Aorta (tissue), 5 donors: ENCODE data around the gene PHACTR4. TPM values are rescaled to one million over a fixed set of nuclear protein-coding genes. Genes with fewer than 3 reads are reported as not detected.
"Not testable (repeated sequence)": the region's sequence is repeated elsewhere in the genome, so short reads cannot be mapped to it uniquely, and the experiment has no call there.

Experiments used
- ATAC-seq: fragments of 200-7000 bp; cut with Tn5 transposase; one replicate; pipeline ENCODE4 v1.9.1; 2022; ENCODE audit warnings: moderate library complexity; ENCODE audit not compliant: low FRiP score
- DNase-seq, 2 donors: peaks; one replicate each; pipeline ENCODE4 v3.0.0-alpha.2; 2020
- H3K27ac ChIP-seq, 2 donors: one replicate each; pipeline ENCODE4 v1.5.1; 2013; ENCODE audit warnings: low read length in 2 of 2, mild to moderate bottlenecking in 2 of 2, moderate library complexity in 2 of 2, control low read depth in 1 of 2, inconsistent platforms in 1 of 2, low read depth in 1 of 2
- H3K27me3 ChIP-seq, 2 donors: one replicate each; pipeline ENCODE4 v1.6.1; 2013; ENCODE audit warnings: control low read depth in 1 of 2, low read length in 1 of 2, mild to moderate bottlenecking in 1 of 2, moderate library complexity in 1 of 2; ENCODE audit not compliant: insufficient read depth in 2 of 2, control insufficient read depth in 1 of 2
- H3K36me3 ChIP-seq, 2 donors: one replicate each; pipeline ENCODE4 v1.6.1; 2013; ENCODE audit warnings: control low read depth in 1 of 2, low read length in 1 of 2, mild to moderate bottlenecking in 1 of 2; ENCODE audit not compliant: insufficient read depth in 2 of 2, control insufficient read depth in 1 of 2
- H3K4me1 ChIP-seq, 2 donors: one replicate each; pipeline ENCODE4 v1.6.1; 2013; ENCODE audit warnings: low read length in 2 of 2, control low read depth in 1 of 2, mild to moderate bottlenecking in 1 of 2, moderate library complexity in 1 of 2; ENCODE audit not compliant: insufficient read depth in 2 of 2, control insufficient read depth in 1 of 2
- H3K4me3 ChIP-seq, 2 donors: one replicate each; pipeline ENCODE4 v1.5.1; 2013; ENCODE audit warnings: low read length in 2 of 2, control low read depth in 1 of 2, mild to moderate bottlenecking in 1 of 2
- H3K9me3 ChIP-seq: one replicate; pipeline ENCODE4 v1.6.1; 2013; ENCODE audit warnings: mild to moderate bottlenecking, low read length; ENCODE audit not compliant: control insufficient read depth
- WGBS, 2 donors: extraction: QIAGEN DNeasy Blood & Tissue Kit; methylation state at CpG; one replicate each; pipeline ENCODE4 v1.1.7; 2013; 5-methylcytosine and 5-hydroxymethylcytosine counted together
- intact Hi-C, 2 donors: fragments of 100-400 bp; cut with DNase I; formaldehyde crosslinking; loops; one replicate each; pipeline versions ENCODE4 v1.14.2 to v1.15.0; 2022
- polyA plus RNA-seq, 2 donors: library from polyadenylated mRNA; stranded (reverse); fragments of 200-250 nt; gene quantifications; one replicate each; pipeline ENCODE4 v1.2.3, GENCODE V29; 2013
- total RNA-seq, 2 donors: library from RNA; stranded (reverse); fragmentation: NEBNext Ultra II Directional; extraction: Animal tissue kit (Norgen Biotek cat#: 25700); gene quantifications; one replicate each; pipeline ENCODE4 v1.2.1, GENCODE V29; 2021
- donor health status: healthy with polysubstance abuse.
- donor health status: Bipolar disorder and iron deficiency.
- donor health status: DM: no; HTN: no; CAD: no.
- donor health status: DM: no; HTN: no; CAD: no.
- donor health status: DM: yes; HTN: yes; CAD: no.

The PHACTR4 gene
- total and polyA plus RNA-seq, 4 donors = 11.3 to 38.9 (median 26.3) TPM

DNA sequence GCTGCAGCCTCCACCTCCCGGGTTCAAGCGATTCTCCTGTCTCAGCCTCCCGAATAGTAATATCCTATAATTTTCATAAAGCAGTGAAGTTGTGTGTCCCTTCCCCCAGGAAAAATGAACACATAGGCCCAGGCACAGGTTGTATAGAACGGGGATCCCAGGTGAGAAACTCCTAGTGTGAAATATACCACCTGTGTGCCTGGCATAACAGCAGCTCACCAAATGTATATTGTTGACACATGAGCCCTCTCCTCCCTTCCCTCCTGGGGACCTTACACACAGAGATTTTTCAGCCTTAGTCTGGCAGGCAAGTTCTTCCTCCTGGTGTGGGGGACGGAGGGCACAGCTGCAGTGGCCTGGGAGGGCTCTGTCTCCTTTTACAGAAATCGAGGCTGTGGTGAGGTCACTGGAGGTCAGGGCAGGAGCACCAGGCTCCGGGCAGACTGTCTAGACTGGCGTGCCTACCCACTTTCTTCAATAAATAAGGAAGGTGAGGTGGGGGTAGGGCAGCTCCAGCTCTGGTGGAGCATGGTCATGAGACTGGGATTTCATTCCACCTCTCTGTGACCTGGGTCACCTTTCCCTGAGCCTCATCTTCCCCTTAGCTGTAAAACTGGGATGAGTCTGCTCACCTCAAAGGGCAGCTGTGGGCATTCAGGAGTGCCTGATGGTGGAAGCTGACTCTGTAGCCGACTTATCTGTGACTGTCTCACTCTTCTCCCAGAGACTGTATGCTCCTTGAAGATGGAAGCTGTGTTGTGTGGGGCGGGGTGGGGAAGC, 150.6 kb downstream of the PHACTR4 start:
- Histone ChIP-seq H3K4me1 (no peaks in the 10 kb centered on the region), H3K27ac (no peak overlapping the region), H3K27me3 (no peaks in the 10 kb centered on the region), H3K36me3 (no peaks in the 10 kb centered on the region), H3K9me3 (no peaks in the 10 kb centered on the region), H3K4me3 (no peak overlapping the region)
- no peak for ATAC-seq
- no peak for DNase-seq
- intact Hi-C loops = loop anchor here (2.0 to 10.0 kb wide), 3 partner anchors 83 to 365 kb away; no protein-coding TSS in a partner anchor
- WGBS, 2 donors = 82 to 86% methylated on average over 10 of the region's 10 CpGs

DNA sequence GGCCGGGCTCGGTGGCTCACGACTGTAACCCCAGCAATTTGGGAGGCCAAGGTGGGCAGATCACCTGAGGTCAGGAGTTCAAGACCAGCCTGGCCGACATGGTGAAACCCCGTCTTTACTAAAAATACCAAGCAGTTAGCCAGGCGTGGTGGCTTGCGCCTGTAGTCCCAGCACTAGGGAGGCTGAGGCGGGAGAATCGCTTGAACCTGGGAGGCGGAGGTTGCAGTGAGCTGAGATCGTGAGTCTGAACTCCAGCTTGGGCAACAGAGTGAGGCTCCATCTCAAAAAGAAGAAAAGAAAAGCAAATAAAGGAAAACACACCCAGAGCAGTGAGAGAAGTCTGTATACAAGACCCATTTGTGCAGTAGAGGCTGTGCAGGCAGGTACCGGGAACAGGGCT, 151.3 kb downstream of the PHACTR4 start:
- ATAC-seq, H3K4me3 ChIP-seq, DNase-seq, H3K36me3 ChIP-seq, intact Hi-C loops, H3K4me1 ChIP-seq, H3K27me3 ChIP-seq, H3K9me3 ChIP-seq, H3K27ac ChIP-seq: not testable (repeated sequence)
- WGBS, 2 donors = 95 to 96% methylated on average over 12 of the region's 12 CpGs

DNA sequence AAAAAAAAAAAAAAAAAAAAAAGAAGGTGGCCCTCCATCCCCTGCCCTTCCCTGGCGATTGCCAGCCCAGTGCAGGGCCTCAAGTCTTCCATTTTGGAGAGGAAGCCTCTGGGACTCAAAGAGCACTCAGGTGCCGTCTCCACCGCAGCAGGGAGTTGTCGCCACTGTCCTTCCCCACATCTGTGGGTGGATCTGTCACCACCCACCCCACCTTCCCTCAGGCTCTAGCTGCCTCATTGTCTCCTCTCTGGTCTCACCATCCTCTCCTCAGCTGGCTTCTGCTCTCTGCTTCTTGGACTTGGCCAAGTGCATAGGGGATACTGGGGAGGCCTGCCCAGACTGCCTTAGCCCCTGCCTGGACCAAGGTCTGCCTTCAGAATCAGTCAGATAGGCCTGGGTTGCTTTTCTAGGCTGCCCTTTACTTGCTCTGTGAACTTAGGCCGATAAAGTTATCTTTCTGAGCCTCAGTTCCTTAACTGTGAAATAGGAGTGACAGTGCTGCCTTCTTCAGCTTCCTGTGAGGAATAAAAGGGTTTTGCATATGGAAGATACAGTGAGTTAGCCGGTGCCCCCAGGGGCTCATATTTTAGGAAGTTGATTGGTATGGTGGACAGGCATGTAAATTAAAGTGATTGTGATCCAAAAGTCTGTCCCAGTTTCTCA, 152.1 kb downstream of the PHACTR4 start:
- H3K9me3 ChIP-seq = no peaks in the 10 kb centered on the region
- no peak for DNase-seq
- intact Hi-C loops = no loop called here
- no peaks in the 10 kb centered on the region for H3K27me3 ChIP-seq
- WGBS, 2 donors = 92 to 94% methylated on average over 6 of the region's 6 CpGs
- H3K4me3 ChIP-seq = no peak overlapping the region
- H3K27ac ChIP-seq = no peak overlapping the region
- no peaks in the 10 kb centered on the region for H3K36me3 ChIP-seq
- no peaks in the 10 kb centered on the region for H3K4me1 ChIP-seq
- ATAC-seq = no peak

DNA sequence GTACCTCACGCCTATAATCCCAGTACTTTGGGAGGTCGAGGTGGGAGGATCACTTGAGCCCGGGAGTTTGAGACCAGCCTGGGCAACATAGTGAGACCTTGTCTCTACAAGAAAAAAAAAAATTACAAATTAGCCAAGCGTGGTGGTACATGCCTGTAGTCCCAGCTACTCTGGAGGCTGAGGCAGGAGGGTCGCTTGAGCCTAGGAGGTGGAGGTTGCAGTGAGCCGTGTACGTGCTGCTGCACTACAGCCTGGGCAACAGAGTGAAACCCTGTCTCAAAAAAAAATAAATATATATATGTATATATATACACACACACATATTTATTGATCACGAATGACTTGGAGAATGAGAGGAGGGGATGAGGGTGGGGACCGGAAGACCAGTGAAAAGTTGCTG, 153.0 kb downstream of the PHACTR4 start:
- H3K4me3 ChIP-seq, H3K4me1 ChIP-seq, H3K27me3 ChIP-seq, intact Hi-C loops, H3K36me3 ChIP-seq, H3K27ac ChIP-seq, DNase-seq, ATAC-seq, H3K9me3 ChIP-seq: not testable (repeated sequence)
- WGBS, 2 donors = 93 to 94% methylated on average over 9 of the region's 9 CpGs

DNA sequence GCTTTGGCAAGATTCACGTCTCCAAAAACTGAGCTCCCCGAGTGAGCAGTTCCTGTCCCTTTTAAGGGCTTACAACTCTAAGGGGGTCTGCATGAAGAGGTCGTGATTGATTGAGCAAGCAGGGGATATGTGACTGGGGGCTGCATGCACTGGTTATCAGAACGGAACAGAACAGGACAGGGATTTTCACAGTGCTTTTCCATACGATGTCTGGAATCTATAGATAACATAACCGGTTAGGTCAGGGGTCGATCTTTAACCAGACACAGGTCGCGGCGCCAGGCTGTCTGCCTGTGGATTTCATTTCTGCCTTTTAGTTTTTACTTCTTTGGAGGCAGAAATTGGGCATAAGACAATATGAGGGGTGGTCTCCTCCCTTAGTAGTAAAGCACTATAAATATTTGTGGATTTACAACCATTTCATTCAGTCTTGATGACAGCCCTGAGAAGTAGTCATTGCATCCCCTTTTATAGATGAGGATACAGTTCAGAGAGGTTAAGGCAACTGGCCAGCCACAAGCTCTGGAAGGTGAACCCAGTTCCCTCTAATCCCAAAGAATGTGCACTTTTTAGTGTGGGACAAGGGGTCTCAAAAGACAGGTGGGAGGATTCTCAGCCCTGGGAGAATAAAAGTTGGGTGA, 155.6 kb downstream of the PHACTR4 start:
- H3K4me3 ChIP-seq, H3K27me3 ChIP-seq, H3K4me1 ChIP-seq, H3K27ac ChIP-seq, ATAC-seq, DNase-seq, H3K36me3 ChIP-seq, intact Hi-C loops, H3K9me3 ChIP-seq: not testable (repeated sequence)
- WGBS, 2 donors = 79 to 85% methylated on average over 10 of the region's 10 CpGs

DNA sequence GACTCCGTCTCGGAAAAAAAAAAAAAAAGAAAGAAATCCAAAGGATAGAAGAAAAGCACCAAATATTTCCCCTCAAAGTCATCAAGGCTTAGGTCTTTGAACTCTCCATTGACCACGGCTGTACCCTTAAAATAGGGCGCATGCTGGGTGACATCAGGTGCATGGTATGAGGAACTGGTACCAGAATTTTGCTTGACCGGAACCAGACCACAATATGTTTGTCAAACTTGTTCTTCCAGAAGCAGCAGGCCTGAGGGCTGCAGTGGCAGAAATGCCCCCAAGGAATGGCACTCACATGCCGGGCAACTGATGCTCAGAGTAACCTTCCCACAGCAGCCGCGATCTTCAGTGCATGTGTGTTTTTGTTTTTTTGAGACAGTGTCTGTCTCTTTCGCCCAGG, 157.3 kb downstream of the PHACTR4 start:
- Histone ChIP-seq H3K4me1 (no peaks in the 10 kb centered on the region), H3K27me3 (no peaks in the 10 kb centered on the region), H3K4me3 (no peak overlapping the region), H3K9me3 (no peaks in the 10 kb centered on the region), H3K27ac (no peak overlapping the region), H3K36me3 (no peaks in the 10 kb centered on the region)
- intact Hi-C loops = no loop called here
- 83 to 84% methylated on average over 9 of the region's 9 CpGs for WGBS, 2 donors
- DNase-seq (no peak), ATAC-seq (no peak)

DNA sequence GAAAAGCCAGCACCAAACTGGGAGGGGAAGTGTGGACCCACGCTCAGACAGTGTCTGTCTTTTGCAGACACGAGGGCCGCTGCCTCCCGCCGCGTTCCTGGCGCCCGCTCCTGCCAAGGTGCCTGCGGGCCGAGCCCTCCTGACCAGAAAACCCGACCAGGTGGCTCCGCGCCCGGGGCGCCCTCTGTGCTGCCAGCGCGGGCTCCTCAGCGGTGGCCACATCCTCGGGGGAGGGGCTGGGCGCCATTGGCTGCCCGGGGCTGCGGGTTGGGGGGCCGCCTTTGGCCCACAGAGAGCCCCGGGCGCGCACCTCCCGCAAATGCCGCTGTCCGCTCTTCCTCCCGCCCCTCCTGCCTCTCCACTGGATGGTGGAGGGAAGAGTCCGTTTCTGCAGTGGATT, 160.9 kb downstream of the PHACTR4 start:
- Histone ChIP-seq H3K4me1 (no peaks in the 10 kb centered on the region), H3K27me3 (no peaks in the 10 kb centered on the region), H3K27ac (no peak overlapping the region), H3K36me3 (no peaks in the 10 kb centered on the region), H3K9me3 (no peaks in the 10 kb centered on the region), H3K4me3 (no peak overlapping the region)
- WGBS, 2 donors = 98% methylated on average over 25 to 31 of the region's 31 CpGs
- intact Hi-C loops = no loop called here
- no peak for ATAC-seq
- no peak for DNase-seq

DNA sequence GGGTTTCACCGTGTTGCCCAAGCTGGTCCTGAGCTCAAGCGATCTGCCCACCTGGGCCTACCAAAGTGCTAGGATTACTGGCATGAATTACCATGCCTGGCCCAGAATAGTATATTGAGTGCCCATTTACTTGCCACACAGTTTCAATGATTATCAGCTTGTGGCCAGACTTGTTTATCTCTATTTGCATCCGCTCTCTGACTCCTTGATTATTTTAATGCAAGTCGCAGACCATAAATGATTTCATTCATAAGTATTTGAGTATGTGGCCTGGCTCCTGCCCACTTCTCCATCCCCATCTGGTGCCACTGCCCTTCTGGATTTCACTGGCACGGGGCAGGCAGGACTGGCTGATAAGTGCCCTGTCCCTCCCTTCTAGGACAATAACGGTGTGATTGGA, 165.1 kb downstream of the PHACTR4 start:
- no peaks in the 10 kb centered on the region for H3K9me3 ChIP-seq
- no peaks in the 10 kb centered on the region for H3K36me3 ChIP-seq
- H3K4me1 ChIP-seq = no peaks in the 10 kb centered on the region
- intact Hi-C loops = no loop called here
- no peak overlapping the region for H3K27ac ChIP-seq
- no peak overlapping the region for H3K4me3 ChIP-seq
- ATAC-seq (no peak), DNase-seq (no peak)
- H3K27me3 ChIP-seq = no peaks in the 10 kb centered on the region
- 92 to 96% methylated on average over 6 of the region's 6 CpGs for WGBS, 2 donors
